ENCODE results near the gene ATF3.
"Not testable (repeated sequence)": the region's sequence is repeated elsewhere in the genome, so short reads cannot be mapped to it uniquely, and the experiment has no call there.

ATF3 gene

GRCh38 chr1:212630158-212630900, 21.8 kb downstream of the ATF3 start:
- in situ Hi-C loops (cut with HindIII; ENCODE audit: low sequenced_read_pairs): no loop called here
- no peak overlapping the region for H3K4me3 ChIP-seq (ENCODE audit: low read depth, low read length)
- DNase-seq (ENCODE audit: low read depth, low spot score): no peak

DNA sequence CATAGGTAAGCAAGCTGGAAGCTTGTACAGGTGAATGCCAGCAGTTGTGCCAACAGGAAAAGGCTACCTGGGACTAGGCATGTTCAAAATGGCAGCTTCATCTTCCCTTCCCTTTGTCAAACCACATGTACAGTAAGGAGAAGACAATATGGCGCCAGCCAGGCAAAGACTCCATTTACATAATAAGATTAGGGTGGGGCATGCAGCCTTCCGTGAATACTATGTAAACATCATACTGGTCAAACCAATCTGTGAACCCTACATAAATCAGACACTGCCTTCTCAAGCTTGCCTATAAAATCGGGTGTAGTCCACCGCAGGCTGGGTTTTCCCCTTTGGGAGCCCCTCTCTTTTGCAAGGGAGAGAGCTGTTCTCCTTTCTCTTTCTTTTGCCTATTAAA, 24.6 kb downstream of the ATF3 start:
- TF ChIP-seq, protein P1, sequence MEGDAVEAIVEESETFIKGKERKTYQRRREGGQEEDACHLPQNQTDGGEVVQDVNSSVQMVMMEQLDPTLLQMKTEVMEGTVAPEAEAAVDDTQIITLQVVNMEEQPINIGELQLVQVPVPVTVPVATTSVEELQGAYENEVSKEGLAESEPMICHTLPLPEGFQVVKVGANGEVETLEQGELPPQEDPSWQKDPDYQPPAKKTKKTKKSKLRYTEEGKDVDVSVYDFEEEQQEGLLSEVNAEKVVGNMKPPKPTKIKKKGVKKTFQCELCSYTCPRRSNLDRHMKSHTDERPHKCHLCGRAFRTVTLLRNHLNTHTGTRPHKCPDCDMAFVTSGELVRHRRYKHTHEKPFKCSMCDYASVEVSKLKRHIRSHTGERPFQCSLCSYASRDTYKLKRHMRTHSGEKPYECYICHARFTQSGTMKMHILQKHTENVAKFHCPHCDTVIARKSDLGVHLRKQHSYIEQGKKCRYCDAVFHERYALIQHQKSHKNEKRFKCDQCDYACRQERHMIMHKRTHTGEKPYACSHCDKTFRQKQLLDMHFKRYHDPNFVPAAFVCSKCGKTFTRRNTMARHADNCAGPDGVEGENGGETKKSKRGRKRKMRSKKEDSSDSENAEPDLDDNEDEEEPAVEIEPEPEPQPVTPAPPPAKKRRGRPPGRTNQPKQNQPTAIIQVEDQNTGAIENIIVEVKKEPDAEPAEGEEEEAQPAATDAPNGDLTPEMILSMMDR (IDR thresholded peaks at IDR 0.05; ENCODE audit: low read depth, low read length): no peak
- H3K4me3 ChIP-seq (ENCODE audit: low read depth, low read length): no peak overlapping the region
- DNase-seq (ENCODE audit: low read depth, low spot score): no peak
- in situ Hi-C loops (cut with HindIII; ENCODE audit: low sequenced_read_pairs): no loop called here

More at GRCh38 chr1:212630158-212630900, 21.8 kb downstream of the ATF3 start:
- TF ChIP-seq, protein P1 (IDR thresholded peaks at IDR 0.05; ENCODE audit: low read depth, low read length): peak; percentile 98

DNA sequence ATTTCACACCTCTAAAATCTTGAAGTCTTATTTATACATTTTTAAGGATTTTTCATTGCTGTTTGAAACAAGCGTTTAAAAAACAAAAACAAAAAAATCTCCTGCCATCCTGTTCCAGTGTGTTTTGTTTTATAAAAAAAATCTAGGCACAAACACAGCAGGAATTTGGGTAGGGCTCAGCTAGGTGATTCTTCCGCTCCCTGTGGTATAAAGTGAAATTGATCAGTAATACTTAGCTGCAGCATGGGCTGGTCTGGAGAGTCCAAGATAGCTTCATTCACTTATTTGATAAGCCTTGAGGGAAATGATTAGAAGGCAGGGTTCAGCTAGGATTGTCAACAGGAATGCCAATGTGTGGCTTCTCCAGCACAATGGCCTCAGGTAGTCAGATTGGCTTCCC, 25.7 kb downstream of the ATF3 start:
- H3K4me3 ChIP-seq (ENCODE audit: low read depth, low read length): no peak overlapping the region
- TF ChIP-seq, protein P1 (IDR thresholded peaks at IDR 0.05; ENCODE audit: low read depth, low read length): no peak
- in situ Hi-C loops (cut with HindIII; ENCODE audit: low sequenced_read_pairs): no loop called here
- DNase-seq (ENCODE audit: low read depth, low spot score): no peak

GRCh38 chr1:212635141-212635631, 26.6 kb downstream of the ATF3 start:
- no peak for DNase-seq (ENCODE audit: low read depth, low spot score)
- in situ Hi-C loops (cut with HindIII; ENCODE audit: low sequenced_read_pairs): no loop called here
- TF ChIP-seq, protein P1 (IDR thresholded peaks at IDR 0.05; ENCODE audit: low read depth, low read length): no peak
- no peak overlapping the region for H3K4me3 ChIP-seq (ENCODE audit: low read depth, low read length)

DNA sequence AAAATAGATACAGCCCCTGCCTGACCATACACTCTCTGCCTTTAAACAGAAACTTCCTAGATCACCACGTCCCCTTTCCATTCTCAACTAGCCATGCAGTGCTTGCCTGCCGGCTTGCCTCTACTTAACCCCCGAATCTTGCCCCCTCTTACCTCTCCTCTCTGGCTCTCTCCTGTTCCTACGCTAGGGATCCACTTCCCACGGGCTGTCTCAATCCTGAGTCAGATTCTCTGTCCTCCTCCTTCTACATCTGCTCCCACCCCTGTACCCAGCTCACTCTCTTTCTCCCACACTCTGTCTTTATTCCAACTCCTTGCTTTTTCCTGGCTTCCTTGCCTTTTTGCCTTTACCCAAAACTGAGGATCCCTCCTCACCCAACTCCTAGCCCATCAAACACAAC, 29.3 kb downstream of the ATF3 start:
- DNase-seq (ENCODE audit: low read depth, low spot score): no peak
- in situ Hi-C loops (cut with HindIII; ENCODE audit: low sequenced_read_pairs): no loop called here
- no peak overlapping the region for H3K4me3 ChIP-seq (ENCODE audit: low read depth, low read length)
- TF ChIP-seq, protein P1 (IDR thresholded peaks at IDR 0.05; ENCODE audit: low read depth, low read length): no peak

GRCh38 chr1:212638492-212639151, 30.1 kb downstream of the ATF3 start:
- H3K4me3 ChIP-seq (ENCODE audit: low read depth, low read length): no peak overlapping the region
- no peak for DNase-seq (ENCODE audit: low read depth, low spot score)
- TF ChIP-seq, protein P1 (IDR thresholded peaks at IDR 0.05; ENCODE audit: low read depth, low read length): no peak
- in situ Hi-C loops (cut with HindIII; ENCODE audit: low sequenced_read_pairs): no loop called here

DNA sequence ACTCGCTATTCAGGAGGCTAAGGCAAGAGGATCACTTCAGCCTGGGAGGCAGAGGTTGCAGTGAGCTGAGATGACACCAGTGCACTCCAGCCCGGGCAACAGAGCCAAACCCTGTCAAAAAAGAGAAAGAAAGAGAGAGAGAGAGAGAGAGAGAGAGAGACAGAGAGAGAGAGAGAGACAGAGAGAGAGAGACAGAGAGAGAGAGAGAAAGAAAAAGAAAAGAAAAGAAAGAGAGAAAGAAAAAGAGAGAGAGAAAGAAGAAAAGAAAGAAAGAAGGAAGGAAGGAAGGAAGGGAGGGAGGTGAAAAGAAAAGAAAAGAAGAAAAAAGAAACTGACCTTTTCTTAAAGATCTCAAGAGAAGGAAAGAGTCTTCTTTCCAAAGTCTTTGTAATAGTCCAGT, 31.0 kb downstream of the ATF3 start:
- in situ Hi-C loops (cut with HindIII; ENCODE audit: low sequenced_read_pairs); H3K4me3 ChIP-seq (ENCODE audit: low read depth, low read length); DNase-seq (ENCODE audit: low read depth, low spot score): not testable (repeated sequence)
